ENCODE measurements around the gene ALDH3A2. TPM values are rescaled to one million over a fixed set of nuclear protein-coding genes. Genes with fewer than 3 reads are reported as not detected.

Gene ALDH3A2
- total and polyA plus RNA-seq, 12 donors, result 20.6 to 104 (median 66.1) TPM

DNA sequence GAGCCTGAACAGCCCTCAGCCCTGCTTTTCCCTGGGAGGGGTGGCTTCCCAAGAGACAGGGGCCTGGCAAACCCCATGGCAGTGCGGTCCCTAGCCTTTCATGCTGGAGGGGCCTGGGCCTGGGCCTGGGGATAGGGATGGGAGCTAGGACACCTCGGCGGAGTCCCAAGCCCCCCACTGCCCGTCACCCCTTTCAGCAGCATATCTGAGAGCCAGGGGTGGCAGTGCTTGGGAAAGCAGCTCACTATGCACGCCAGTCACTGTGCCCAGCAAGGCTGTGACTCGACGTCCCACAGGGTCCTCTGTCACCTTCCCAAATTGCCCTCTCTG is 68.4 kb downstream of the ALDH3A2 start:
- no peak for ATAC-seq

DNA sequence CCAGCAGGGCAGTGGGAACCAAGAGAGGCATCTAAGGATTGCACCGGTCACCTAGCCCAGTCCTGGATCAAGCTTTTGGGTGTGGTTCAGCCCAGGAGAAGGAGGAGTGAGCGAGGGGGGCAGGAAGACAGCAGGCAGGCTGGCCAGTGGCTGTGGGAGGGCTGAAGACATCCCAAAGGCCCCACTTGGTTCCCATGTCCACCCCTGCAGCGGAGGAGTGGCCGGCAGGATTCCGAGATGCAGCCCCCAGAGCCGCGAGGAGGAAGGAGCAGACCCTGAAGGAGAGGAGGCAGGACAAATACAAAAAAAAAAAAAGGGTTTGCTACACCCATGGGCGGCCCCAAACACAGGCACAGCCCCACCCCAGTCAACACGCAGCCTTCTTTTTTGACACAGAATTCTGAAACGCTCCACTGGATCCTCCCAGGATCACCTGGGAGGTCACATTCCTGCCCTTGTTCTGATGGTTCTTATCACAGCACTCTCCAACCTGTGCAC is 68.9 kb downstream of the ALDH3A2 start:
- ATAC-seq (no peak), DNase-seq (no peak)
- no peaks in the 10 kb centered on the region for H3K36me3 ChIP-seq
- no peak overlapping the region for H3K27ac ChIP-seq
- H3K27me3 ChIP-seq, result no peaks in the 10 kb centered on the region
- H3K4me1 ChIP-seq, result peaks cover 0 to 10% (median 6%) of the 10 kb centered on the region in 9 donors
- WGBS, 2 donors, result 80 to 89% methylated on average over 10 of the region's 10 CpGs
- TF ChIP-seq, protein P1, sequence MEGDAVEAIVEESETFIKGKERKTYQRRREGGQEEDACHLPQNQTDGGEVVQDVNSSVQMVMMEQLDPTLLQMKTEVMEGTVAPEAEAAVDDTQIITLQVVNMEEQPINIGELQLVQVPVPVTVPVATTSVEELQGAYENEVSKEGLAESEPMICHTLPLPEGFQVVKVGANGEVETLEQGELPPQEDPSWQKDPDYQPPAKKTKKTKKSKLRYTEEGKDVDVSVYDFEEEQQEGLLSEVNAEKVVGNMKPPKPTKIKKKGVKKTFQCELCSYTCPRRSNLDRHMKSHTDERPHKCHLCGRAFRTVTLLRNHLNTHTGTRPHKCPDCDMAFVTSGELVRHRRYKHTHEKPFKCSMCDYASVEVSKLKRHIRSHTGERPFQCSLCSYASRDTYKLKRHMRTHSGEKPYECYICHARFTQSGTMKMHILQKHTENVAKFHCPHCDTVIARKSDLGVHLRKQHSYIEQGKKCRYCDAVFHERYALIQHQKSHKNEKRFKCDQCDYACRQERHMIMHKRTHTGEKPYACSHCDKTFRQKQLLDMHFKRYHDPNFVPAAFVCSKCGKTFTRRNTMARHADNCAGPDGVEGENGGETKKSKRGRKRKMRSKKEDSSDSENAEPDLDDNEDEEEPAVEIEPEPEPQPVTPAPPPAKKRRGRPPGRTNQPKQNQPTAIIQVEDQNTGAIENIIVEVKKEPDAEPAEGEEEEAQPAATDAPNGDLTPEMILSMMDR (IDR thresholded peaks at IDR 0.05), result no peak
- intact Hi-C loops (cut with DNase I), result no loop called here
- no peaks in the 10 kb centered on the region for H3K9me3 ChIP-seq
- no peak overlapping the region for H3K4me3 ChIP-seq

More for the DNA sequence above, 68.4 kb downstream of the ALDH3A2 start:
- 88 to 96% methylated on average over 7 of the region's 7 CpGs for WGBS, 2 donors
- Histone ChIP-seq H3K4me3 (no peak overlapping the region), H3K4me1 (peaks cover 0 to 10% (median 6%) of the 10 kb centered on the region in 9 donors), H3K9me3 (no peaks in the 10 kb centered on the region), H3K27me3 (no peaks in the 10 kb centered on the region), H3K36me3 (no peaks in the 10 kb centered on the region), H3K27ac (no peak overlapping the region)
- intact Hi-C loops (cut with DNase I), result no loop called here
- TF ChIP-seq, protein P1 (IDR thresholded peaks at IDR 0.05), result no peak
- no peak for DNase-seq

GRCh38 chr17:19718041-19718612 is 69.6 kb downstream of the ALDH3A2 start:
- Histone ChIP-seq H3K36me3 (no peaks in the 10 kb centered on the region), H3K4me3 (no peak overlapping the region), H3K4me1 (peaks cover 0 to 10% (median 6%) of the 10 kb centered on the region in 9 donors), H3K9me3 (no peaks in the 10 kb centered on the region), H3K27ac (no peak overlapping the region), H3K27me3 (no peaks in the 10 kb centered on the region)
- no peak for DNase-seq
- intact Hi-C loops (cut with DNase I), result no loop called here
- TF ChIP-seq, protein P1 (IDR thresholded peaks at IDR 0.05), result no peak
- no peak for ATAC-seq
- WGBS, 2 donors, result 80 to 81% methylated on average over 12 of the region's 12 CpGs

- H3K4me1 ChIP-seq, result peaks cover 0 to 10% (median 6%) of the 10 kb centered on the region in 9 donors
- no peak overlapping the region for H3K4me3 ChIP-seq
- H3K36me3 ChIP-seq, result no peaks in the 10 kb centered on the region
- no peaks in the 10 kb centered on the region for H3K27me3 ChIP-seq
- no peaks in the 10 kb centered on the region for H3K9me3 ChIP-seq
- 80 to 82% methylated on average over 18 of the region's 18 CpGs for WGBS, 2 donors
- intact Hi-C loops (cut with DNase I), result no loop called here
- ATAC-seq (no peak), DNase-seq (no peak)
- H3K27ac ChIP-seq, result no peak overlapping the region
- TF ChIP-seq, protein P1 (IDR thresholded peaks at IDR 0.05), result no peak
Observed at GRCh38 chr17:19718613-19719354, 70.2 kb downstream of the ALDH3A2 start.

Data from heart right ventricle (tissue), 16 donors.